Liver (tissue), 3 donors: ENCODE measurements around the gene IL36A.

Source experiments
- CTCF ChIP-seq: fragments of 150-350 bp; IDR thresholded peaks from 2 replicates; pipeline ENCODE4 v1.5.1; 2017; ENCODE audit warnings: improper control_type of control experiment, low read depth, low read length; ENCODE audit not compliant: missing input control
- GABPA ChIP-seq, 2 donors: IDR thresholded peaks in 1 of 2; conservative IDR thresholded peaks in 1 of 2; 2 replicates each; pipeline ENCODE4 v1.6.1; 2016; ENCODE audit warnings: antibody characterized with exemption in 2 of 2, mild to moderate bottlenecking in 1 of 2, moderate library complexity in 1 of 2
- HNF4A ChIP-seq, 2 donors: conservative IDR thresholded peaks; 2 replicates each; pipeline ENCODE4 v1.6.1; 2016; ENCODE audit warnings: antibody characterized with exemption in 2 of 2, mild to moderate bottlenecking in 2 of 2
- JUND ChIP-seq, 2 donors: IDR thresholded peaks; 2 replicates each; pipeline ENCODE4 v1.6.1; 2016; ENCODE audit warnings: antibody characterized with exemption in 2 of 2
- MAX ChIP-seq: IDR thresholded peaks from 2 replicates; pipeline ENCODE4 v1.6.1; 2016; ENCODE audit warnings: antibody characterized with exemption
- RAD21 ChIP-seq, 2 donors: IDR thresholded peaks; 2 replicates each; pipeline ENCODE4 v1.6.1; 2016; ENCODE audit warnings: antibody characterized with exemption in 2 of 2, mild to moderate bottlenecking in 2 of 2
- REST ChIP-seq: IDR thresholded peaks from 2 replicates; pipeline ENCODE4 v1.6.1; 2016; ENCODE audit warnings: antibody characterized with exemption, mild to moderate bottlenecking
- SP1 ChIP-seq: IDR thresholded peaks from 2 replicates; pipeline ENCODE4 v1.6.1; 2018; ENCODE audit warnings: antibody characterized with exemption, mild to moderate bottlenecking
- TAF1 ChIP-seq: conservative IDR thresholded peaks from 2 replicates; pipeline ENCODE4 v1.6.1; 2016; ENCODE audit warnings: antibody characterized with exemption, mild to moderate bottlenecking
- YY1 ChIP-seq: IDR thresholded peaks from 2 replicates; pipeline ENCODE4 v1.6.1; 2016; ENCODE audit warnings: antibody characterized with exemption, mild to moderate bottlenecking
- ZBTB33 ChIP-seq: IDR thresholded peaks from 2 replicates; pipeline ENCODE4 v1.6.1; 2016; ENCODE audit warnings: antibody characterized with exemption
- donor health status: healthy.
- donor health status: healthy.

GRCh38 chr2:113056521-113056920 is 51.3 kb downstream of the IL36A start:
- TF ChIP-seq CTCF: no peak
- TF ChIP-seq MAX: no peak
- TF ChIP-seq RAD21 (IDR thresholded peaks at IDR 0.05): no peak
- no peak for TF ChIP-seq YY1
- TF ChIP-seq TAF1: no peak
- no peak for TF ChIP-seq HNF4A (conservative IDR thresholded peaks at IDR 0.05)
- no peak for TF ChIP-seq REST
- TF ChIP-seq JUND (IDR thresholded peaks at IDR 0.05): no peak
- no peak for TF ChIP-seq GABPA (IDR thresholded peaks at IDR 0.05 in 1 of 2, conservative IDR thresholded peaks at IDR 0.05 in 1 of 2)
- no peak for TF ChIP-seq SP1
- no peak for TF ChIP-seq ZBTB33
